Subcutaneous adipose tissue (tissue), 4 donors: ENCODE data around the gene HNMT. TPM values are rescaled to one million over a fixed set of nuclear protein-coding genes. Genes with fewer than 3 reads are reported as not detected.

Experiments
- total RNA-seq, 4 donors: library from RNA; depleted of rRNA; stranded (reverse); fragments of >200 nt; gene quantifications; one replicate each; pipeline ENCODE4 v1.1.0, GENCODE V29; 2016
- TF ChIP-seq, protein P1 (sequence below): fragments of 450-650 bp; IDR thresholded peaks from one replicate; pipeline ENCODE4 v1.5.1; 2016; ENCODE audit warnings: low read depth, mild to moderate bottlenecking, control low read depth, antibody characterized with exemption, moderate library complexity

The HNMT gene
- total RNA-seq, 4 donors from 2014 or later: 135 to 329 (median 220) TPM

DNA sequence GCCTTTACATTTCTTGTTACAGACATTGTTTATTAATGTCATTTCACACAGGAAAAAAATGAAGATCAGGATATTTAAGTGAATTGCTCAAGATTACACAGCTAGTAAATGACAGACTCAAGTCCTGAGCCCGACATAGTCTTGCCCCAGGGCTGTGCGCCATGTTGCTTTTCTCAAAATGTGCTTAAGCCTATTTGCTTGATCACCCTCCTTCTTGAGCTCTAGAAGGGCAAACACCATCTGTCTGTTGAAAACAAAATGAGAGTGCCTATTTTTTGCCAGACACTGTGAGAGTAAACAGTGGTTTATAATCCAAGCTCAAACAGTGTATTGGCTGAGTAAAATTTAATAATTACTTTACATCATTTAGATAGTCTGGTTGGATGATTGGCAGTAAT, 34.8 kb upstream of the HNMT start:
- TF ChIP-seq, protein P1, sequence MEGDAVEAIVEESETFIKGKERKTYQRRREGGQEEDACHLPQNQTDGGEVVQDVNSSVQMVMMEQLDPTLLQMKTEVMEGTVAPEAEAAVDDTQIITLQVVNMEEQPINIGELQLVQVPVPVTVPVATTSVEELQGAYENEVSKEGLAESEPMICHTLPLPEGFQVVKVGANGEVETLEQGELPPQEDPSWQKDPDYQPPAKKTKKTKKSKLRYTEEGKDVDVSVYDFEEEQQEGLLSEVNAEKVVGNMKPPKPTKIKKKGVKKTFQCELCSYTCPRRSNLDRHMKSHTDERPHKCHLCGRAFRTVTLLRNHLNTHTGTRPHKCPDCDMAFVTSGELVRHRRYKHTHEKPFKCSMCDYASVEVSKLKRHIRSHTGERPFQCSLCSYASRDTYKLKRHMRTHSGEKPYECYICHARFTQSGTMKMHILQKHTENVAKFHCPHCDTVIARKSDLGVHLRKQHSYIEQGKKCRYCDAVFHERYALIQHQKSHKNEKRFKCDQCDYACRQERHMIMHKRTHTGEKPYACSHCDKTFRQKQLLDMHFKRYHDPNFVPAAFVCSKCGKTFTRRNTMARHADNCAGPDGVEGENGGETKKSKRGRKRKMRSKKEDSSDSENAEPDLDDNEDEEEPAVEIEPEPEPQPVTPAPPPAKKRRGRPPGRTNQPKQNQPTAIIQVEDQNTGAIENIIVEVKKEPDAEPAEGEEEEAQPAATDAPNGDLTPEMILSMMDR: no peak

DNA sequence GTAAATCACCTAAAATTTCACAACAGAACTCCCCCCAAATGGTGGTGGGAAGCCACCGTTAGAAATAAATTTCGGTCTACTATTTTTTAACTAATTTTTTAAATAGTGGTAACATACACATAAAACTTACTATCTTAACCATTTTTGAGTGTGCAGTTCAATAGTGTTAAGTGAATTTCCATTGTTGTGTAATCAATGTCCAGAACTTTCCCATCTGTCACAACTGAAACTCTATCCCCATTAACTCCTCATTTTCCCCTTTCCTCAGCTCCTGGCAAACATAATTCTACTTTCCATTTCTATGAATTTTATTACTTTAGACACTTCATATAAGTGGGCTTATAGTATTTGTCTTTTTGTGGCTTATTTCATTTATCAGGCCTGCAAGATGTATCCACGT, 34.1 kb upstream of the HNMT start:
- TF ChIP-seq, protein P1: no peak

DNA sequence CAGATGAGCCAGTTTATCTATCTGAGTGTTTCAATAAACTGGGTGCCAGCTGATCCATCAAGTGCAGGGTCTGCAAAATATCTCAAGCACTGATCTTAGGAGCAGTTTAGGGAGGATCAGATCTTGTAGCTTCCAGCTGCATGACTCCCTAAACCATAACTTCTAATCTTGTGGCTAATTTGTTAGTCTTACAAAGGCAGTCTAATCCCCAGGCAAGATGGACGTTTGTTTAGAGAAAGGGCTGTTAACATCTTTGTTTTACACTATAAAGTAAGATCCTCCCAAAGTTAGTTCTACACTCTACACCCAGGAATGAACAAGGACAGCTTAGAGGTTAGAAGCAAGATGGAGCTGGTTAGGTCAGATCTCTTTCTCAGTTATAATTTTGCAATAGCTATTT, 28.7 kb upstream of the HNMT start:
- TF ChIP-seq, protein P1: no peak

DNA sequence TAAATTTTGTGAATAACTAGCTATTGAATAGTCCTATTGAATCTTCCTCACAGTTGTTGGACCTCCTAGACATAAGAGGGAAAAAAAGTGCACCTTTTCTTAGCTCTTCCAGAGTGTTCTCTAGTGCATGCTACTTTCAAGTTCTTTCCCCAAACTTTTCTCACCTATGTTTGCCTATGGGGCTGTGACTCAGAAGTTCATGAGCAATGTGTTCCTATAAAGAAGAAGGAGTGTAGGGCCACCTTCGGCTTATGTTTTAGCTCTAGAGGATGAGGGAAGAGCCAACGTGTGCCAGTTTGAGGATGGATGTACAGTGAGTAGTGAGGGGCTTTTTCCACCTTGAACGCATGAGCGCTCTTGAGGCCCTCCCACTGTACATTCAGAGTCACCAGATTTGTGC, 27.0 kb upstream of the HNMT start:
- TF ChIP-seq, protein P1: no peak

DNA sequence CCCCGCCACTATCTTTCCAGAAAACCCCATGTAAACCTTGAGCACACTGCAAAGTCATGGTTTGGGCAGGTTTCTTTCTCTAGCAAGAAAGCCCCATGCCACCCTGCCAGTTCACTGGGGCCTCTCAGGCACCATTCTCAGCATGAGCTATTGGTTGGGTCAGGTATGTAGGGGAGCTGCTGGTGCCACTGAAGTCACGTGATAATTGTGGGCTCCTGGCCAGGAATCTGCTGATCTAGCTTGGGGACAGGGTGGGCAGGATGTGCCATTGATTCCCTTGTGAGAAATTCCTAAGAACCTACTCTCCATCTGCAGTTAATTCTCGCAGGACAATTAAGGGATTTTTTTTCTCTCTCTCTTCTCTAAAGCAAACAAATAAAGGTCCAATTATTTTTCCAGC, 26.5 kb upstream of the HNMT start:
- TF ChIP-seq, protein P1: no peak

DNA sequence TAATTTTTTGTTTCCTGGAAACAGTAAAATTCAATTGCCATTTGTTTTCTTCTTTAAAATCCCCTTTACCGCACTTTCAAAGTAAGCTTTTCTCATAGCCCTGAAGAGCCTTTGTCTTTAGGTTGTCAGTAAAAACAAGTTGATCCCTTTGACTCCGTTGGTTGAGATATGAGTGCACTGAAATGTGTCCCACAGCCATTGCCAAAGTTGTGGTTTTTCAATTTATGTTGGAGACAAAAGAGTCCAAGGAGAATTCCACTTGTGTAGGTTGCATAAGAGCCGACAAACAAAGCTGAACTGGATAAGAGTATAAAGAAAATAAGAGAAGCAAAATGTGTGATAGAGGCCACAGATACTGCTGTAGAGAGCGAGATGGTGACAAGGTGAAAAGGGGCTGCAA, 26.1 kb upstream of the HNMT start:
- TF ChIP-seq, protein P1: no peak

DNA sequence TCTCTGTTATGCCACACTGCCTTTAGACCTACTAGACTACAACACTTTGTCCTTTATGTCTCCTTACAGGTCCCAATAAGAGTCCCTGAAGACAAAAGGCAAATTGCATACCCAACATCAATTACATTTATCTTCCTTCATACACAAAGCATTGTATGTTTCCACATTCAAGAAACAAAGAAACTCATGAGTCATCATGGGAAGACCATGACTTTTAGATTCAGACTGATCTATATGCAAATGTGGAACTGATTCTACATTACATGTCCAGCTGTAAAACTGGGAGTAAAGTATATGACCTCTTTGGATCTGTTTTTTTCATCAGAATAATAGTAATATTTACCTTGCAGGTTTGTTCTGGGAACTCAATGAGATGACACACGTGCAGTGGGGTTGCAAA, 25.2 kb upstream of the HNMT start:
- TF ChIP-seq, protein P1: no peak

DNA sequence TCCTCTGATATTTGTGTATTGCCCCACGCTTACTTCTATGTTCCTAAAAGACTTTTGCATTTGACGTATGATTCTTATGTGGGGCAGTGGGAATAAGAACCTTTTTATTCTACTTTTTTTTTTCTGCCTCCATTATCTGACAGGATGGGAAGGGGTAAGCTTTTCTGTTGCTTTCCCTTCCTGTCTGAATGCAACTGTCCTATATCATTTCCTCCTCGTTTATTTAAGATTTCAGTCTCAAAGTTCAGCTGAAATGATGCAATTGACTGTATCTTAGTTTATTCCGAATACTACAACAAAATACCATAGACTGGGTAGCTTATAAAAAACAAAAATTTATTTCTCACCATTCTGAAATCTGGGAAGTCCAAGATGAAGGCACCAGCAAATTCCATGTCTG, 24.1 kb upstream of the HNMT start:
- TF ChIP-seq, protein P1: no peak
